CD4-positive, alpha-beta T cell (primary cell): ENCODE results near the gene INPP5A. TPM values are rescaled to one million over a fixed set of nuclear protein-coding genes. Genes with fewer than 3 reads are reported as not detected.

Experiments used
- ATAC-seq: fragments of 200-7000 bp; cut with Tn5 transposase; one replicate; pipeline ENCODE4 v1.10.0; 2022; ENCODE audit warnings: mild to moderate bottlenecking; ENCODE audit not compliant: poor library complexity
- CTCF ChIA-PET: fragments of 350-600 bp; sonication (Branson Sonifier 250); formaldehyde crosslinking; loops from one replicate; lab custom pipeline; 2021; ENCODE audit warnings: antibody characterized with exemption, inconsistent platforms; lab: Charles Lee
- POLR2A ChIA-PET: fragments of 350-600 bp; sonication (Branson Sonifier 250); formaldehyde crosslinking; loops from one replicate; lab custom pipeline; 2021; ENCODE audit warnings: antibody characterized with exemption, inconsistent platforms; lab: Charles Lee
- DNase-seq, 14 experiments: peaks; one replicate each; pipeline ENCODE4 v3.0.0-alpha.2; 2013 to 2020; ENCODE audit warnings: mixed read lengths in 2 of 14
- H3K27ac ChIP-seq, 2 donors: one replicate each; pipeline versions ENCODE4 v1.5.1 to v1.7.0; 2013; ENCODE audit warnings: low read length in 2 of 2, low read depth in 1 of 2, mild to moderate bottlenecking in 1 of 2
- H3K27me3 ChIP-seq, 2 experiments: 1 replicate in 1 of 2; 2 replicates in 1 of 2; pipeline versions ENCODE4 v1.6.1 to v1.7.0; 2013; ENCODE audit warnings: low read length in 2 of 2, control low read depth in 1 of 2, mild to moderate bottlenecking in 1 of 2, moderate library complexity in 1 of 2; ENCODE audit not compliant: insufficient read depth in 2 of 2, control insufficient read depth in 1 of 2
- H3K36me3 ChIP-seq: one replicate; pipeline ENCODE4 v1.6.1; 2013; ENCODE audit warnings: low read length, control low read depth; ENCODE audit not compliant: insufficient read depth
- H3K4me1 ChIP-seq: one replicate; pipeline ENCODE4 v1.6.1; 2013; ENCODE audit warnings: low read length, control low read depth; ENCODE audit not compliant: insufficient read depth
- H3K4me3 ChIP-seq: one replicate; pipeline ENCODE4 v1.5.1; 2013; ENCODE audit warnings: mild to moderate bottlenecking, low read length, moderate library complexity
- H3K9me3 ChIP-seq, 2 experiments: 1 replicate in 1 of 2; 2 replicates in 1 of 2; pipeline versions ENCODE4 v1.6.1 to v1.7.0; 2013; ENCODE audit warnings: low read length in 2 of 2, mild to moderate bottlenecking in 2 of 2, control low read depth in 1 of 2, moderate library complexity in 1 of 2; ENCODE audit not compliant: control insufficient read depth in 1 of 2, insufficient read depth in 1 of 2
- H3K27ac Mint-ChIP-seq: one replicate; pipeline ENCODE4 v1.8.0; 2020; ENCODE audit warnings: mixed read lengths
- H3K27me3 Mint-ChIP-seq: one replicate; pipeline ENCODE4 v1.8.0; 2021; ENCODE audit warnings: mixed read lengths
- H3K36me3 Mint-ChIP-seq: one replicate; pipeline ENCODE4 v1.8.0; 2021; ENCODE audit warnings: low read depth, mixed read lengths
- H3K4me1 Mint-ChIP-seq: one replicate; pipeline ENCODE4 v1.8.0; 2021; ENCODE audit warnings: low read depth, mixed read lengths
- H3K4me3 Mint-ChIP-seq: one replicate; pipeline ENCODE4 v1.8.0; 2020; ENCODE audit warnings: mild to moderate bottlenecking, mixed read lengths
- H3K9me3 Mint-ChIP-seq: one replicate; pipeline ENCODE4 v1.8.0; 2020; ENCODE audit warnings: mixed read lengths
- intact Hi-C, 2 experiments: fragments of 100-400 bp; cut with DNase I in 1 of 2; cut with micrococcal nuclease in 1 of 2; formaldehyde crosslinking; loops; one replicate each; pipeline versions ENCODE4 v1.15.1 to v1.9.0; 2023 to 2025; cut with DNase I, micrococcal nuclease
- total RNA-seq, 174 experiments: library from RNA in 2 of 174; stranded (reverse) in 2 of 174; gene quantifications; one replicate each; pipeline ENCODE4 v1.2.3 and lab custom pipeline; 2021 to 2026
- TF ChIP-seq, protein P1 (sequence below): fragments of 200-600 bp; IDR thresholded peaks from one replicate; pipeline ENCODE4 v1.8.0; 2022; ENCODE audit warnings: antibody characterized with exemption, mild to moderate bottlenecking

The INPP5A gene
- total RNA-seq, 2 experiments from 2014 or later = 22.0 to 24.8 TPM

DNA sequence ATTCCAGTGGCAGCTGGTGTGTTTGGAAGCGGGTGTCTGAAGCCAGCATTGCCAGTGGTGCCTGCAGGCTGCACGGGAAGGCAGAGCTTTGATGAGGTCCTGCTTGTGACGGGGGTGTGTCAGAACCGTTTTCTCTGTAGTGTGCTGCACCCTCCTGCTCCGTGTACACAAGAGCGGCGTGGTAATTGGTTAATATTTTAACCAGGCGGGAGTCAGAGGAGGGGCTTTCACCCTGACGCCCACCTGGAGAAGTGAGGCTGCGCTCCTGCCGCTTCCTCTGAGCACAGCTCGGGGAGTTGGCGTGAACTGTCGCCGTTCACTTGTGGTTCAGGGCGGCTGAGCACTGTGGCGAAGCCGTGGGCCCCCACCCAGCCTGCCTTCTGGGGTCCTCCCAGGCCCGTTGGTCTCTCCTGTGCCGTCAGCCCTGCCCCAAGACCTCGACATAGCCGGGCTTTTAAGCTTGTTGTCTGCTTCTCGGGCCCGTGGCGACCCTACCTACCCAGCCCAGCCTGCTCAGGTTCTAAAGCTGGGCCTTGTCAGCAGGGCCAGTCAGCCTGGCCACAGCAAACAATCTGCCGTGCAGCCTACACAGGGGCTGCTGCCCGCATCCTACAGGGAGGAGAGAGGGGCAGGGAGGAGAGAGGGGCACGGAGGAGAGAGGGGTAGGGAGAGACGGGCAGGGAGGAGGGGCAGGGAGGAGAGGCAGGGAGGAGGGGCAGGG is 236.8 kb downstream of the INPP5A start:
- Mint-ChIP-seq H3K9me3 (no peaks in the 10 kb centered on the region), H3K4me1 (no peaks in the 10 kb centered on the region), H3K27ac (no peak overlapping the region), H3K36me3 (peaks cover 15% of the 10 kb centered on the region), H3K4me3 (no peak overlapping the region), H3K27me3 (no peaks in the 10 kb centered on the region)
- Histone ChIP-seq H3K4me3 (no peak overlapping the region), H3K36me3 (peaks cover 33% of the 10 kb centered on the region), H3K27me3 (no peaks in the 10 kb centered on the region), H3K4me1 (no peaks in the 10 kb centered on the region), H3K9me3 (peaks cover 0 to 40% of the 10 kb centered on the region in 2 experiments), H3K27ac (no peak overlapping the region)
- intact Hi-C loops = no loop called here
- CTCF ChIA-PET = no interaction called here
- TF ChIP-seq, protein P1, sequence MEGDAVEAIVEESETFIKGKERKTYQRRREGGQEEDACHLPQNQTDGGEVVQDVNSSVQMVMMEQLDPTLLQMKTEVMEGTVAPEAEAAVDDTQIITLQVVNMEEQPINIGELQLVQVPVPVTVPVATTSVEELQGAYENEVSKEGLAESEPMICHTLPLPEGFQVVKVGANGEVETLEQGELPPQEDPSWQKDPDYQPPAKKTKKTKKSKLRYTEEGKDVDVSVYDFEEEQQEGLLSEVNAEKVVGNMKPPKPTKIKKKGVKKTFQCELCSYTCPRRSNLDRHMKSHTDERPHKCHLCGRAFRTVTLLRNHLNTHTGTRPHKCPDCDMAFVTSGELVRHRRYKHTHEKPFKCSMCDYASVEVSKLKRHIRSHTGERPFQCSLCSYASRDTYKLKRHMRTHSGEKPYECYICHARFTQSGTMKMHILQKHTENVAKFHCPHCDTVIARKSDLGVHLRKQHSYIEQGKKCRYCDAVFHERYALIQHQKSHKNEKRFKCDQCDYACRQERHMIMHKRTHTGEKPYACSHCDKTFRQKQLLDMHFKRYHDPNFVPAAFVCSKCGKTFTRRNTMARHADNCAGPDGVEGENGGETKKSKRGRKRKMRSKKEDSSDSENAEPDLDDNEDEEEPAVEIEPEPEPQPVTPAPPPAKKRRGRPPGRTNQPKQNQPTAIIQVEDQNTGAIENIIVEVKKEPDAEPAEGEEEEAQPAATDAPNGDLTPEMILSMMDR = no peak
- POLR2A ChIA-PET = no interaction called here
- ATAC-seq (no peak), DNase-seq (no peak)

DNA sequence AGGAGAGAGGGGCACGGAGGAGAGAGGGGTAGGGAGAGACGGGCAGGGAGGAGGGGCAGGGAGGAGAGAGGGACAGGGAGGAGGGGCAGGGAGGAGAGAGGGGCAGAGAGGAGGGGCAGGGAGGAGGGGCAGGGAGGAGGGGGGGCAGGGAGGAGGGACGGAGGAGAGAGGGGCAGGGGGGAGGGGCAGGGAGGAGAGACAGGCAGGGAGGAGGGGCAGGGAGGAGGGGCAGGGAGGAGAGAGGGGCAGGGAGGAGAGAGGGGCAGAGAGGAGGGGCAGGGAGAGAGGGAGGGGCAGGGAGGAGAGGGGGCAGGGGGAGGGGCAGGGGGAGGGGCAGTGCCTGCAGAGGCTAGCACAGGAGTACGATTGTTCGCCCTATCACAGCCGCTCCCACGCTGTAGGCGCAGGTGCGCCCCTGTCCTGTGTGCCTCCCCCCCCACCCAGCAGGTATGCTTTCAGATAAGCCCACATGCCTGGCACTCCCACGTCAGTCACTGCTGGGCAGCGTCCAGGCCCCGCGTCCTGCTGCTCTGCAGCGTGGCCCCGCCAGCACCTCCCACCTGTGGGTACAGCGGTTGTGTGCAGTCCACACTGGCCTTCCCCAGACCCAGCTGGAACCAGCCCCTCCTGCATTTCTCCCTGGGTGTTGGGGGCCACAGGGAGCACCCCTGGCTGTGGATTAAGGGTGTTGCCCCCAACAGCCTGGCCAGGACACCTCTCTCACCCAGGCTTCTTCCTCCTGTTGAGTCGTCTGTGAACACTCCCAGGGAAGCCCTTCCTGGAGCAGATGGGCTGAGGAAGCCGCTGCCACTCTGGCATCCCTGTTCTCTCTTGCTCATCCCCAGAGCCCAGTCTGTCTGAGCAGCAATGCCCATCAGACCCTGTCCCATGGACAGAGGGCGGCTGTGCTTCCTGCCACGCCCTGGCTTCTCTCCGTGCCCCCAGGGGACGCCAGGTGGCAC is 237.6 kb downstream of the INPP5A start:
- no peaks in the 10 kb centered on the region for H3K4me1 ChIP-seq
- H3K27me3 ChIP-seq = no peaks in the 10 kb centered on the region
- H3K27ac ChIP-seq = no peak overlapping the region
- ChIA-PET POLR2A (no interaction called here), CTCF (no interaction called here)
- Mint-ChIP-seq H3K9me3 (no peaks in the 10 kb centered on the region), H3K27ac (no peak overlapping the region), H3K4me1 (no peaks in the 10 kb centered on the region), H3K4me3 (no peak overlapping the region), H3K27me3 (no peaks in the 10 kb centered on the region), H3K36me3 (peaks cover 20% of the 10 kb centered on the region)
- intact Hi-C loops = no loop called here
- no peak overlapping the region for H3K4me3 ChIP-seq
- DNase-seq (peak in 1 of 14 experiments; percentile 34), ATAC-seq (no peak)
- peaks cover 32% of the 10 kb centered on the region for H3K36me3 ChIP-seq
- H3K9me3 ChIP-seq = peaks cover 0 to 38% of the 10 kb centered on the region in 2 experiments
- TF ChIP-seq, protein P1 = no peak

DNA sequence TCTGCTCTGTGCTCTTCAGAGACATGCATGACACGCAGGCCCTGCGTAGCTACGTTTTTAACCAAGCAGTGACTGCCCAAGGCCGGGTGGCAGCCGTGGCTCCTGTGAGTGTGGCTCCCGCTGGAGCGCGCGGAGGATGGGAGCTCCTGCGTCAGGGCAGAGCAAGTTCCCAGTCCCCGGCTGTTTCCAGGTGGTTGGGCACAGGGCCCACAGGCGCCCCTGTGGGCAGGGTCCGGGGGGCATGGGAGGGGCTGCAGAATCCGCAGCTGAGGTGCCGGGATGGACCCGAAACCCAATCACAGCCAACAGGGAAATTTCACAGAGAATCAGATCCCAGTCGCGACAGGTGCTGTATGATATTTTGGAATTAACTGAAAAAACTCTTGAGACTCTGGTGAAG is 238.6 kb downstream of the INPP5A start:
- H3K9me3 Mint-ChIP-seq = no peaks in the 10 kb centered on the region
- H3K36me3 Mint-ChIP-seq = peaks cover 28% of the 10 kb centered on the region
- no peaks in the 10 kb centered on the region for H3K27me3 Mint-ChIP-seq
- intact Hi-C loops = no loop called here
- H3K4me1 Mint-ChIP-seq = no peaks in the 10 kb centered on the region
- Histone ChIP-seq H3K4me3 (no peak overlapping the region), H3K4me1 (no peaks in the 10 kb centered on the region), H3K9me3 (peaks cover 0 to 34% of the 10 kb centered on the region in 2 experiments), H3K27me3 (no peaks in the 10 kb centered on the region), H3K36me3 (peaks cover 29% of the 10 kb centered on the region), H3K27ac (no peak overlapping the region)
- ATAC-seq (no peak), DNase-seq (no peak)
- no peak overlapping the region for H3K4me3 Mint-ChIP-seq
- ChIA-PET POLR2A (no interaction called here), CTCF (no interaction called here)
- no peak overlapping the region for H3K27ac Mint-ChIP-seq
- TF ChIP-seq, protein P1 = no peak
